Measurements from ENCODE around the gene RBM38. TPM values are rescaled to one million over a fixed set of nuclear protein-coding genes. Genes with fewer than 3 reads are reported as not detected.

RBM38 gene
- total and polyA plus RNA-seq, 2 of the 13 experiments (the other 11 are each of a cell fraction or from before 2014, with no cell fraction given): 24.2 to 34.2 TPM

- BruUV-seq (replicated peaks): no TSS peak
- Histone ChIP-seq H2AFZ (ENCODE audit: low read length) (no peak overlapping the region), H3K4me1 (ENCODE audit: insufficient read depth, low read length) (0 out of 2 replicates have a peak, but pooled peaks cover 10% of the 10 kb centered on the region), H3K9me3 (ENCODE audit: low read length) (no peaks in the 10 kb centered on the region), H3K27ac (ENCODE audit: extremely low read length, insufficient read depth, low read length) (no peak overlapping the region), H3K9ac (ENCODE audit: insufficient read depth, low read depth, low read length) (no peak overlapping the region), H3K36me3 (replicated peaks in 1 of 2; ENCODE audit: control insufficient read depth in 1 of 2, insufficient read depth in 2 of 2, low read length in 2 of 2) (no peaks in the 10 kb centered on the region), H3K27me3 (ENCODE audit: control insufficient read depth in 1 of 2, insufficient read depth in 2 of 2, low read length in 2 of 2) (peaks cover 16 to 68% of the 10 kb centered on the region in 2 experiments; a peak in 4 of 5 replicates), H3K79me2 (ENCODE audit: insufficient read depth, low read length) (no peaks in the 10 kb centered on the region), H4K20me1 (ENCODE audit: insufficient read depth, low read length) (no peaks in the 10 kb centered on the region), H3K4me2 (ENCODE audit: low read depth, low read length) (no peak overlapping the region), H3K4me3 (replicated peaks in 1 of 3; ENCODE audit: insufficient read depth in 1 of 3, low read depth in 2 of 3, low read length in 3 of 3) (no peak overlapping the region)
- no peak for TF ChIP-seq ZBTB46 (CRISPR knock-in tag; IDR thresholded peaks at IDR 0.05; ENCODE audit: borderline replicate concordance)
- TF ChIP-seq ZNF629 (CRISPR knock-in tag; conservative IDR thresholded peaks at IDR 0.05): peak; percentile 56
- ChIA-PET CTCF (ENCODE audit: low intra/inter-chr PET ratio, low total read pairs) (no interaction called here), POLR2A (no interaction called here)
- DNase-seq (ENCODE audit: low spot score): no peak
- no peak for FAIRE-seq
- 37% methylated on average over 15 of the region's 15 CpGs for WGBS (ENCODE audit: low lambda C conversion rate)
- intact Hi-C loops (cut with micrococcal nuclease; ENCODE audit: unreplicated experiment): no loop called here
- in situ Hi-C loops (cut with HindIII; ENCODE audit: extremely low pct_ligation_motif_present, low pct_unique_long_range_greater_than_20kb): no loop called here
- ATAC-seq: no peak
Measured at GRCh38 chr20:57416296-57417022, 25.3 kb downstream of the RBM38 start.

GRCh38 chr20:57417051-57417689 is 26.0 kb downstream of the RBM38 start:
- FAIRE-seq: no peak
- Histone ChIP-seq H3K4me2 (ENCODE audit: low read depth, low read length) (no peak overlapping the region), H3K9me3 (ENCODE audit: low read length) (no peaks in the 10 kb centered on the region), H3K79me2 (ENCODE audit: insufficient read depth, low read length) (no peaks in the 10 kb centered on the region), H3K36me3 (replicated peaks in 1 of 2; ENCODE audit: control insufficient read depth in 1 of 2, insufficient read depth in 2 of 2, low read length in 2 of 2) (no peaks in the 10 kb centered on the region), H4K20me1 (ENCODE audit: insufficient read depth, low read length) (no peaks in the 10 kb centered on the region), H3K9ac (ENCODE audit: insufficient read depth, low read depth, low read length) (no peak overlapping the region), H3K27ac (ENCODE audit: extremely low read length, insufficient read depth, low read length) (no peak overlapping the region), H3K4me3 (replicated peaks in 1 of 3; ENCODE audit: insufficient read depth in 1 of 3, low read depth in 2 of 3, low read length in 3 of 3) (no peak overlapping the region), H3K4me1 (ENCODE audit: insufficient read depth, low read length) (0 out of 2 replicates have a peak, but pooled peaks cover 3% of the 10 kb centered on the region), H3K27me3 (ENCODE audit: control insufficient read depth in 1 of 2, insufficient read depth in 2 of 2, low read length in 2 of 2) (peaks cover 18 to 75% of the 10 kb centered on the region in 2 experiments), H2AFZ (ENCODE audit: low read length) (no peak overlapping the region)
- BruUV-seq (replicated peaks): no TSS peak
- no peak for ATAC-seq
- 9% methylated on average over 6 of the region's 6 CpGs for WGBS (ENCODE audit: low lambda C conversion rate)
- ChIA-PET POLR2A (no interaction called here), CTCF (ENCODE audit: low intra/inter-chr PET ratio, low total read pairs) (no interaction called here)
- intact Hi-C loops (cut with micrococcal nuclease; ENCODE audit: unreplicated experiment) (no loop called here), in situ Hi-C loops (cut with HindIII; ENCODE audit: extremely low pct_ligation_motif_present, low pct_unique_long_range_greater_than_20kb) (no loop called here)
- DNase-seq (ENCODE audit: low spot score): no peak
- no peak for TF ChIP-seq ZNF382 (CRISPR knock-in tag; IDR thresholded peaks at IDR 0.05; ENCODE audit: borderline replicate concordance)
- TF ChIP-seq FIP1L1 (IDR thresholded peaks at IDR 0.05; ENCODE audit: borderline replicate concordance, insufficient read depth, low read depth, low read length): no peak
- no peak for TF ChIP-seq MEIS2 (CRISPR knock-in tag; IDR thresholded peaks at IDR 0.05)
- TF ChIP-seq ZNF766 (CRISPR knock-in tag; IDR thresholded peaks at IDR 0.05; ENCODE audit: borderline replicate concordance): no peak
- TF ChIP-seq ZNF773 (CRISPR knock-in tag; IDR thresholded peaks at IDR 0.05; ENCODE audit: borderline replicate concordance): no peak
- no peak for TF ChIP-seq ZNF720 (CRISPR knock-in tag; IDR thresholded peaks at IDR 0.05)
- no peak for TF ChIP-seq FLYWCH1 (CRISPR knock-in tag; IDR thresholded peaks at IDR 0.05)
- no peak for TF ChIP-seq PBX2 (CRISPR knock-in tag; IDR thresholded peaks at IDR 0.05)
- peak; percentile 88 for TF ChIP-seq HNRNPK (IDR thresholded peaks at IDR 0.05; ENCODE audit: low read depth, low read length, poor library complexity, severe bottlenecking)
- TF ChIP-seq RBM39 (IDR thresholded peaks at IDR 0.05; ENCODE audit: low read depth, low read length, poor library complexity, severe bottlenecking): no peak
- no peak for TF ChIP-seq ZNF891 (CRISPR knock-in tag; IDR thresholded peaks at IDR 0.05)
- no peak for TF ChIP-seq KAT7 (CRISPR knock-in tag; IDR thresholded peaks at IDR 0.05; ENCODE audit: borderline replicate concordance)
- TF ChIP-seq FOXC1 (CRISPR knock-in tag; IDR thresholded peaks at IDR 0.05; ENCODE audit: borderline replicate concordance): no peak
